HepG2 (cell line): Measurements from ENCODE around the gene HIBADH. TPM values are rescaled to one million over a fixed set of nuclear protein-coding genes. Genes with fewer than 3 reads are reported as not detected.

ENCODE experiments used
- ETS1 ChIP-seq: sonication (generic); formaldehyde crosslinking; IDR thresholded peaks from 2 replicates; pipeline ENCODE4 v1.4.0; 2020; ENCODE audit warnings: missing genetic modification reagents
- HMG20A ChIP-seq: IDR thresholded peaks from 2 replicates; pipeline ENCODE4 v1.6.1; 2016; ENCODE audit warnings: borderline replicate concordance
- HOXA5 ChIP-seq: sonication (generic); formaldehyde crosslinking; IDR thresholded peaks from 2 replicates; pipeline ENCODE4 v1.4.0; 2020; ENCODE audit warnings: missing genetic modification reagents
- NCOA5 ChIP-seq: sonication (generic); formaldehyde crosslinking; IDR thresholded peaks from 2 replicates; pipeline ENCODE4 v1.4.0; 2020; ENCODE audit warnings: missing genetic modification reagents
- POLR2AphosphoS2 ChIP-seq: IDR thresholded peaks from 2 replicates; pipeline ENCODE4 v1.6.1; 2011; ENCODE audit warnings: low read depth, low read length, improper control_type of control experiment
- SRSF1 ChIP-seq: fragments of 200-400 bp; formaldehyde crosslinking; optimal IDR thresholded peaks from 2 replicates; pipeline ENCODE3; 2017; ENCODE audit warnings: mild to moderate bottlenecking, low read depth, low read length, moderate library complexity
- TGIF2 ChIP-seq: IDR thresholded peaks from 2 replicates; pipeline ENCODE4 v1.6.1; 2016; ENCODE audit warnings: control low read depth, missing compliant biosample characterization
- ZBTB38 ChIP-seq: sonication (generic); formaldehyde crosslinking; IDR thresholded peaks from 2 replicates; pipeline ENCODE4 v1.5.1; 2020; ENCODE audit warnings: mild to moderate bottlenecking, missing genetic modification reagents
- ZBTB40 ChIP-seq, 2 experiments: fragments of 450-650 bp in 1 of 2; sonication (generic) in 1 of 2; formaldehyde crosslinking in 1 of 2; IDR thresholded peaks; 2 replicates each; pipeline versions ENCODE4 v1.6.1 to v1.8.0; 2016 to 2022; ENCODE audit warnings: antibody characterized with exemption in 1 of 2, mild to moderate bottlenecking in 1 of 2, missing genetic modification reagents in 1 of 2
- ZKSCAN8 ChIP-seq: IDR thresholded peaks from 2 replicates; pipeline ENCODE4 v1.6.1; 2016; ENCODE audit warnings: borderline replicate concordance, missing genetic modification reagents, missing compliant biosample characterization
- ZNF143 ChIP-seq: sonication (generic); formaldehyde crosslinking; IDR thresholded peaks from 2 replicates; pipeline ENCODE4 v1.4.0; 2020; ENCODE audit warnings: missing genetic modification reagents
- ZNF350 ChIP-seq: sonication (generic); formaldehyde crosslinking; IDR thresholded peaks from 2 replicates; pipeline ENCODE4 v1.4.0; 2020; ENCODE audit warnings: mild to moderate bottlenecking, low read depth, missing genetic modification reagents, borderline replicate concordance
- ZNF546 ChIP-seq: sonication (generic); formaldehyde crosslinking; conservative IDR thresholded peaks from 2 replicates; pipeline ENCODE4 v1.8.1; 2023; ENCODE audit warnings: mild to moderate bottlenecking, missing genetic modification reagents
- ZSCAN9 ChIP-seq: IDR thresholded peaks from 2 replicates; pipeline ENCODE4 v1.6.1; 2016; ENCODE audit warnings: borderline replicate concordance
- polyA plus RNA-seq, 8 experiments: library from polyadenylated mRNA; depleted of rRNA in 3 of 8; stranded (reverse) in 7 of 8; unstranded in 1 of 8; fragments of >200 nt; fragmentation: Illumina TruSeq in 4 of 8; extraction: Trizol in 4 of 8; gene quantifications; 2 replicates each; pipeline versions ENCODE4 v1.2.1 to v1.2.3, GENCODE V29; 2011 to 2016; ENCODE audit warnings: low read depth in 4 of 8, missing spikeins in 1 of 8, mixed read lengths in 1 of 8; ENCODE audit not compliant: insufficient read depth in 1 of 8
- total RNA-seq, 5 experiments: library from RNA; depleted of rRNA; stranded (reverse); fragments of >200 nt; fragmentation: Illumina TruSeq; extraction: Trizol; gene quantifications; 2 replicates each; pipeline ENCODE4 v1.2.3, GENCODE V29; 2016; ENCODE audit warnings: low read depth in 1 of 5
- TF ChIP-seq, protein P1 (sequence below): sonication (generic); formaldehyde crosslinking; IDR thresholded peaks from 2 replicates; pipeline ENCODE4 v1.4.0; 2020; ENCODE audit warnings: mild to moderate bottlenecking, low read depth, missing genetic modification reagents
- TF ChIP-seq, protein P2 (sequence below): IDR thresholded peaks from 2 replicates; pipeline ENCODE4 v1.6.1; 2016; ENCODE audit warnings: missing biosample characterization, missing genetic modification reagents, low read depth

The HIBADH gene
- total and polyA plus RNA-seq, 2 of the 13 experiments (the other 11 are each of a cell fraction or from before 2014, with no cell fraction given) = 49.9 to 59.5 TPM

DNA sequence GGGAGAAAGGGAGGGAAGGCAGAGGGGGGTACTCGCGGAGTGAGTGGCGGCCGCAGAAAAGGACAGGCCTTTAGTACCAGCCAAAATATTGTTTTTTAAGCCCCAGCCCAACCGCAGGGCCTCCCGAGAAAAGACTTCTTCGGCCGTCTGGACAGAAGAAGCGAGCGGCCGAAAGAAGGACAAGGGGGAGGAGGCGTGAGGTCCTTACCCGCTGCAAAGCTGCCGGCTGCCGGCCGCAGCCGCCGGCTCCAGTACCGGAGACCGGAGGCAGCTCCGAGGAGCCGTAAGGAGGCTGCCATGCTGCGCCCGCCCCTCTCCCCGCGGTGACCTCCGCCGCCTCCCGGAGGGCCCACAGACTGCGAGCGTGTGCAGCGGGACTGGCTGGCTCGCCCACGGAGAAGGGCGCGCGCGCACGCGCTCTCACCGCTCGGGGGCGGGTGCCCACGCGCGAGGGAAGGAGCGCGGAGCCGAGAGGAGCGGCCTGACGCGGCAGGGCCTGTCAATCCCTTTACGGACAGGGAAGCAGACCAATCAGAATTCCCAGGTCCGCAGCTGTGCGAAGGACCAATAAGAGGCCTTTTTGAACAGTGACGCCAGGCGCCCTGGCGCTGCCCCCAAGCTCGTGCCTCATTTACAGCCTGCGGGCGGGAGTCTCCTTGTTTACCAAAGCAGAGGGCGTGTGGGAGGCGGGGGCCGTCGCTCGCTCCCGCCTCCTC is at the start of gene HIBADH (continued):
- TF ChIP-seq ZBTB38 (CRISPR knock-in tag) (peak; percentile 55; the same call in 1 of the 2 replicates), POLR2AphosphoS2 (no peak), ZNF143 (no peak), NCOA5 (CRISPR knock-in tag) (no peak), TGIF2 (no peak), ETS1 (CRISPR knock-in tag) (no peak), ZNF546 (no peak), ZKSCAN8 (CRISPR knock-in tag) (no peak), HMG20A (CRISPR knock-in tag) (no peak), ZBTB40 (IDR thresholded peaks at IDR 0.05) (no peak), ZBTB40 (CRISPR knock-in tag; IDR thresholded peaks at IDR 0.05) (peak; percentile 64; the same call in 1 of the 2 replicates), SRSF1 (peak; percentile 35), ZSCAN9 (CRISPR knock-in tag) (peak; percentile 56; the same call in 1 of the 2 replicates), HOXA5 (CRISPR knock-in tag) (peak; percentile 63; the same call in 1 of the 2 replicates), ZNF350 (CRISPR knock-in tag) (no peak; the same call in 1 of the 2 replicates)
- TF ChIP-seq, protein P1, sequence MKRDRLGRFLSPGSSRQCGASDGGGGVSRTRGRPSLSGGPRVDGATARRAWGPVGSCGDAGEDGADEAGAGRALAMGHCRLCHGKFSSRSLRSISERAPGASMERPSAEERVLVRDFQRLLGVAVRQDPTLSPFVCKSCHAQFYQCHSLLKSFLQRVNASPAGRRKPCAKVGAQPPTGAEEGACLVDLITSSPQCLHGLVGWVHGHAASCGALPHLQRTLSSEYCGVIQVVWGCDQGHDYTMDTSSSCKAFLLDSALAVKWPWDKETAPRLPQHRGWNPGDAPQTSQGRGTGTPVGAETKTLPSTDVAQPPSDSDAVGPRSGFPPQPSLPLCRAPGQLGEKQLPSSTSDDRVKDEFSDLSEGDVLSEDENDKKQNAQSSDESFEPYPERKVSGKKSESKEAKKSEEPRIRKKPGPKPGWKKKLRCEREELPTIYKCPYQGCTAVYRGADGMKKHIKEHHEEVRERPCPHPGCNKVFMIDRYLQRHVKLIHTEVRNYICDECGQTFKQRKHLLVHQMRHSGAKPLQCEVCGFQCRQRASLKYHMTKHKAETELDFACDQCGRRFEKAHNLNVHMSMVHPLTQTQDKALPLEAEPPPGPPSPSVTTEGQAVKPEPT (CRISPR knock-in tag) = no peak
- TF ChIP-seq, protein P2, sequence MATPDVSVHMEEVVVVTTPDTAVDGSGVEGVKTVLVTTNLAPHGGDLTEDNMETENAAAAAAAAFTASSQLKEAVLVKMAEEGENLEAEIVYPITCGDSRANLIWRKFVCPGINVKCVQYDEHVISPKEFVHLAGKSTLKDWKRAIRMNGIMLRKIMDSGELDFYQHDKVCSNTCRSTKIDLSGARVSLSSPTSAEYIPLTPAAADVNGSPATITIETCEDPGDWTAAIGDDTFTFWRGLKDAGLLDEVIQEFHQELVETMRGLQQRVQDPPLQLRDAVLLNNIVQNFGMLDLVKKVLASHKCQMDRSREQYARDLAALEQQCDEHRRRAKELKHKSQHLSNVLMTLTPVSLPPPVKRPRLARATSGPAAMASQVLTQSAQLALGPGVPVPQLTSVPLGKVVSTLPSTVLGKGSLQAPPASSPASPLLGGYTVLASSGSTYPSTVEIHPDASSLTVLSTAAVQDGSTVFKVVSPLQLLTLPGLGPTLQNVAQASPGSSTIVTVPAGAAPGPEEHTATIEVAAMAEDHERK (CRISPR knock-in tag) = no peak
